ENCODE measurements around the gene CHRNB2. TPM values are rescaled to one million over a fixed set of nuclear protein-coding genes. Genes with fewer than 3 reads are reported as not detected.

Gene CHRNB2
- total RNA-seq, 1 experiment from 2014 or later: 1.8 TPM

GRCh38 chr1:154627257-154628120 is 59.9 kb downstream of the CHRNB2 start:
- no peaks in the 10 kb centered on the region for H3K27me3 ChIP-seq (ENCODE audit: insufficient read depth, low read length)
- H4K5ac ChIP-seq (ENCODE audit: insufficient read length, low read depth, low read length): peak overlapping the region; percentile 77
- no peak overlapping the region for H2BK12ac ChIP-seq (ENCODE audit: insufficient read length, low read depth, low read length)
- H2AK5ac ChIP-seq (ENCODE audit: insufficient read length, low read length): no peak overlapping the region
- H3K4me3 Mint-ChIP-seq: peak overlapping the region; percentile 95 to 98
- peaks cover 14 to 18% of the 10 kb centered on the region in 2 experiments for H3K4me1 Mint-ChIP-seq
- H3K4me2 ChIP-seq (ENCODE audit: insufficient read depth, insufficient read length, low read length): peak overlapping the region; percentile 80
- H2BK20ac ChIP-seq (ENCODE audit: low read depth, low read length, poor library complexity, severe bottlenecking): no peak overlapping the region
- H2BK5ac ChIP-seq (ENCODE audit: insufficient read length, low read length): peak overlapping the region; percentile 88
- H2AFZ ChIP-seq (ENCODE audit: low read length): peak overlapping the region; percentile 78
- peak overlapping the region; percentile 42 for H3K27ac ChIP-seq (ENCODE audit: insufficient read length, low read depth, low read length)
- H3K9me3 ChIP-seq (ENCODE audit: control insufficient read depth, low read depth, low read length): no peaks in the 10 kb centered on the region
- H3K23ac ChIP-seq (ENCODE audit: insufficient read length, low read depth, low read length): no peak overlapping the region
- no peak overlapping the region for H2BK120ac ChIP-seq (ENCODE audit: low read depth, low read length, poor library complexity, severe bottlenecking)
- H3K36me3 Mint-ChIP-seq (ENCODE audit: insufficient read depth in 1 of 3, low read depth in 3 of 3): peaks cover 10 to 32% (median 29%) of the 10 kb centered on the region in 3 experiments
- H3K14ac ChIP-seq (ENCODE audit: insufficient read depth, low read length): peak overlapping the region; percentile 92
- no peak overlapping the region for H3K56ac ChIP-seq (ENCODE audit: insufficient read length, low read depth, low read length)
- H3K79me1 ChIP-seq (ENCODE audit: insufficient read depth, low read depth, low read length, poor library complexity, severe bottlenecking): peaks cover 5% of the 10 kb centered on the region
- peak overlapping the region; percentile 95 for H3K18ac ChIP-seq (ENCODE audit: insufficient read length, low read depth, low read length)
- H4K8ac ChIP-seq (replicated peaks; ENCODE audit: insufficient read length, low read depth, low read length): no peak overlapping the region
- no CpG with 5 or more reads among the region's 70 CpGs for WGBS (ENCODE audit: extremely low coverage, insufficient read length, low lambda C conversion rate)
- H3K79me2 ChIP-seq (ENCODE audit: insufficient read depth, low read length): peaks cover 31% of the 10 kb centered on the region; the same call in 1 of the 2 replicates
- peak overlapping the region; percentile 92 for H3K9ac ChIP-seq (ENCODE audit: extremely low read depth, insufficient read length, low read length)
- TF ChIP-seq CTCF (conservative IDR thresholded peaks at IDR 0.05): no peak
- H2BK15ac ChIP-seq (ENCODE audit: low read depth, low read length): no peak overlapping the region
- peak overlapping the region; percentile 94 to 100 (median 100) for H3K27ac Mint-ChIP-seq
- peak; percentile 88 for DNase-seq
- H3T11ph ChIP-seq (ENCODE audit: low read length): no peak overlapping the region
- H3K9me3 Mint-ChIP-seq: peaks cover 21 to 22% of the 10 kb centered on the region in 2 experiments
- H4K20me1 ChIP-seq (ENCODE audit: control insufficient read depth, insufficient read depth, insufficient read length): no peaks in the 10 kb centered on the region
- peaks cover 7% of the 10 kb centered on the region for H3K23me2 ChIP-seq (ENCODE audit: insufficient read length, low read depth, low read length, poor library complexity, severe bottlenecking)
- H3K4me1 ChIP-seq (ENCODE audit: insufficient read depth, low read length): no peaks in the 10 kb centered on the region
- H4K91ac ChIP-seq (ENCODE audit: insufficient read length, low read depth, low read length): no peak overlapping the region
- H3K4ac ChIP-seq (ENCODE audit: low read depth, low read length): no peak overlapping the region; the same call in 1 of the 2 replicates
- peaks cover 11% of the 10 kb centered on the region for H3K27me3 Mint-ChIP-seq (ENCODE audit: low read depth)
